HCT116 (cell line): ENCODE data around the gene ANKRD55. TPM values are rescaled to one million over a fixed set of nuclear protein-coding genes. Genes with fewer than 3 reads are reported as not detected.

Experiments
- ATAC-seq: fragments of 200-7000 bp; cut with Tn5 transposase; 2 replicates; pipeline ENCODE4 v1.9.1; 2020; ENCODE audit warnings: mild to moderate bottlenecking, moderate library complexity
- BruUV-seq: library from RNA; stranded (reverse); fragments of 400-500 nt; replicated peaks from 2 replicates; lab custom pipeline; 2021; lab: Mats Ljungman, UMichigan
- CTCF ChIA-PET: fragments of 300-600 bp; sonication (Branson Sonifier 250); formaldehyde crosslinking; loops from one replicate; lab custom pipeline; 2021; ENCODE audit warnings: antibody characterized with exemption; lab: Charles Lee
- POLR2A ChIA-PET: fragments of 300-600, 350-600 bp; sonication (Branson Sonifier 250); formaldehyde crosslinking; loops from one replicate; lab custom pipeline; 2021; ENCODE audit warnings: antibody characterized with exemption; lab: Charles Lee
- RAD21 ChIA-PET, 2 experiments: fragments of 300-600 bp; sonication (Branson Sonifier 250); formaldehyde crosslinking; loops; one replicate each; lab custom pipeline; 2023; ENCODE audit warnings: low total read pairs in 2 of 2; ENCODE audit not compliant: uncharacterized antibody in 2 of 2, unreplicated experiment in 2 of 2, low non-redundant PET in 1 of 2; lab: Charles Lee
- DNase-seq: peaks from one replicate; pipeline ENCODE4 v3.0.0-alpha.2; 2010; ENCODE audit warnings: low read depth, low spot score
- H2AFZ ChIP-seq: fragments of 200-600 bp; shearing (Covaris generic), sonication (generic); 2 replicates; pipeline ENCODE4 v1.6.1; 2017; ENCODE audit warnings: low read depth, mixed run types, mixed read lengths, antibody characterized with exemption, low read length; ENCODE audit not compliant: poor library complexity, severe bottlenecking
- H3K27ac ChIP-seq: 2 replicates; pipeline ENCODE4 v1.5.1; 2012; ENCODE audit warnings: low read depth, low read length
- H3K27me3 ChIP-seq: fragments of 200-600 bp; sonication (generic); 2 replicates; pipeline ENCODE4 v1.6.1; 2016; ENCODE audit warnings: mixed run types, low read length, mixed read lengths; ENCODE audit not compliant: insufficient read depth
- H3K36me3 ChIP-seq, 2 experiments: fragments of 200-500 bp in 1 of 2; fragments of 200-600 bp in 1 of 2; sonication (Bioruptor generic) in 1 of 2; sonication (generic) in 1 of 2; 2 replicates each; pipeline versions ENCODE4 v1.5.1 to v1.6.1; 2014 to 2016; ENCODE audit warnings: low read length in 2 of 2, inconsistent platforms in 1 of 2, mixed read lengths in 1 of 2, mixed run types in 1 of 2; ENCODE audit not compliant: insufficient read depth in 2 of 2, control insufficient read depth in 1 of 2
- H3K4me1 ChIP-seq, 2 experiments: fragments of 200-600 bp in 1 of 2; sonication (generic) in 1 of 2; 2 replicates each; pipeline versions ENCODE4 v1.5.1 to v1.6.1; 2012 to 2017; ENCODE audit warnings: low read length in 2 of 2, inconsistent platforms in 1 of 2, mild to moderate bottlenecking in 1 of 2, mixed read lengths in 1 of 2, mixed run types in 1 of 2, moderate library complexity in 1 of 2; ENCODE audit not compliant: insufficient read depth in 2 of 2, control insufficient read depth in 1 of 2
- H3K4me2 ChIP-seq: fragments of 200-600 bp; sonication (generic); 2 replicates; pipeline ENCODE4 v1.6.1; 2017; ENCODE audit warnings: mixed run types, low read length, mixed read lengths
- H3K4me3 ChIP-seq, 2 experiments: fragments of 200-600 bp in 1 of 2; sonication (generic) in 1 of 2; replicated peaks in 1 of 2; 2 replicates each; pipeline ENCODE4 v1.5.1; 2011 to 2016; ENCODE audit warnings: low read length in 2 of 2, control low read depth in 1 of 2, low read depth in 1 of 2, mild to moderate bottlenecking in 1 of 2, mixed read lengths in 1 of 2, mixed run types in 1 of 2
- H3K79me2 ChIP-seq: fragments of 200-600 bp; sonication (generic); 2 replicates; pipeline ENCODE4 v1.6.1; 2017; ENCODE audit warnings: mild to moderate bottlenecking, mixed run types, low read length, moderate library complexity, mixed read lengths; ENCODE audit not compliant: insufficient read depth
- H3K9ac ChIP-seq: fragments of 200-600 bp; sonication (generic); 2 replicates; pipeline ENCODE4 v1.6.1; 2016; ENCODE audit warnings: low read length, mixed read lengths
- H3K9me2 ChIP-seq: fragments of 200-600 bp; sonication (generic), shearing (Covaris generic); 2 replicates; pipeline ENCODE4 v1.6.1; 2017; ENCODE audit warnings: mixed run types, mild to moderate bottlenecking, moderate library complexity; ENCODE audit not compliant: insufficient read depth
- H3K9me3 ChIP-seq, 2 experiments: fragments of 200-500 bp in 1 of 2; fragments of 200-600 bp in 1 of 2; sonication (Bioruptor generic) in 1 of 2; sonication (generic) in 1 of 2; 2 replicates each; pipeline ENCODE4 v1.6.1; 2014 to 2017; ENCODE audit warnings: low read length in 2 of 2, mixed read lengths in 2 of 2, inconsistent platforms in 1 of 2, low read depth in 1 of 2, mild to moderate bottlenecking in 1 of 2, mixed run types in 1 of 2, moderate library complexity in 1 of 2; ENCODE audit not compliant: control insufficient read depth in 1 of 2, insufficient read depth in 1 of 2
- H4K20me1 ChIP-seq: fragments of 200-600 bp; sonication (generic), shearing (Covaris generic); 2 replicates; pipeline ENCODE4 v1.6.1; 2017; ENCODE audit warnings: mixed run types, mild to moderate bottlenecking, moderate library complexity; ENCODE audit not compliant: insufficient read depth
- CBX3 ChIP-seq: IDR thresholded peaks from 2 replicates; pipeline ENCODE4 v1.6.1; 2012; ENCODE audit warnings: low read depth
- CEBPB ChIP-seq: IDR thresholded peaks from 2 replicates; pipeline ENCODE4 v1.6.1; 2012; ENCODE audit warnings: low read depth
- CTCF ChIP-seq, 3 experiments: fragments of 200-600 bp in 1 of 3; sonication (generic) in 1 of 3; IDR thresholded peaks in 2 of 3; conservative IDR thresholded peaks in 1 of 3; 2 replicates each; pipeline ENCODE4 v1.5.1; 2012 to 2017; ENCODE audit warnings: low read depth in 2 of 3, low read length in 2 of 3, antibody characterized with exemption in 1 of 3, borderline replicate concordance in 1 of 3, control low read depth in 1 of 3, mild to moderate bottlenecking in 1 of 3, mixed read lengths in 1 of 3, mixed run types in 1 of 3, moderate library complexity in 1 of 3; ENCODE audit not compliant: insufficient read depth in 1 of 3
- EGR1 ChIP-seq: IDR thresholded peaks from 2 replicates; pipeline ENCODE4 v1.6.1; 2012; ENCODE audit warnings: low read depth
- EZH2 ChIP-seq: fragments of 200-600 bp; sonication (generic); IDR thresholded peaks from 2 replicates; pipeline ENCODE4 v1.6.1; 2017; ENCODE audit warnings: antibody characterized with exemption, mixed run types
- EZH2phosphoT487 ChIP-seq: fragments of 200-600 bp; IDR thresholded peaks from 2 replicates; pipeline ENCODE4 v1.6.1; 2018; ENCODE audit warnings: antibody characterized with exemption, borderline replicate concordance
- FOSL1 ChIP-seq: IDR thresholded peaks from 2 replicates; pipeline ENCODE4 v1.6.1; 2012; ENCODE audit warnings: low read depth
- JUND ChIP-seq: IDR thresholded peaks from 2 replicates; pipeline ENCODE4 v1.6.1; 2012
- MAX ChIP-seq: IDR thresholded peaks from 2 replicates; pipeline ENCODE4 v1.6.1; 2012
- POLR2A ChIP-seq: IDR thresholded peaks from 2 replicates; pipeline ENCODE4 v1.7.0; 2011; ENCODE audit warnings: borderline replicate concordance; ENCODE audit not compliant: insufficient read depth, insufficient read length; ENCODE audit errors: extremely low read depth
- REST ChIP-seq: IDR thresholded peaks from 2 replicates; pipeline ENCODE4 v1.6.1; 2012; ENCODE audit warnings: low read depth
- SIN3A ChIP-seq: IDR thresholded peaks from 2 replicates; pipeline ENCODE4 v1.6.1; 2012; ENCODE audit warnings: low read depth
- SRF ChIP-seq: IDR thresholded peaks from 2 replicates; pipeline ENCODE4 v1.6.1; 2012; ENCODE audit warnings: low read depth
- TCF7L2 ChIP-seq: IDR thresholded peaks from 2 replicates; pipeline ENCODE4 v1.7.0; 2011; ENCODE audit warnings: borderline replicate concordance, inconsistent platforms; ENCODE audit not compliant: insufficient read depth, insufficient read length; ENCODE audit errors: extremely low read depth
- ZFX ChIP-seq: fragments of 450-650 bp; IDR thresholded peaks from 2 replicates; pipeline ENCODE4 v1.6.1; 2017
- intact Hi-C: fragments of 100-400 bp; cut with micrococcal nuclease; formaldehyde crosslinking; loops from 2 replicates; pipeline ENCODE4 v1.10.0; 2022
- total RNA-seq: library from RNA; stranded (reverse); gene quantifications from one replicate; pipeline ENCODE4 v1.2.1, GENCODE V29; 2021; ENCODE audit not compliant: unreplicated experiment
- TF ChIP-seq, protein P1 (sequence below): IDR thresholded peaks from 2 replicates; pipeline ENCODE4 v1.6.1; 2011; ENCODE audit warnings: mild to moderate bottlenecking, low read length, moderate library complexity; ENCODE audit not compliant: insufficient replicate concordance; ENCODE audit errors: extremely low read depth
- TF ChIP-seq, protein P2 (sequence below): IDR thresholded peaks from 2 replicates; pipeline ENCODE4 v1.6.1; 2012

ANKRD55 gene
- total RNA-seq, 1 experiment from 2014 or later = not detected

- Histone ChIP-seq H2AFZ (no peak overlapping the region), H3K9me3 (no peaks in the 10 kb centered on the region; a peak in 1 of 4 replicates), H3K9ac (no peak overlapping the region), H4K20me1 (no peaks in the 10 kb centered on the region), H3K4me2 (no peak overlapping the region), H3K4me1 (peaks cover 18 to 20% of the 10 kb centered on the region in 2 experiments), H3K79me2 (no peaks in the 10 kb centered on the region), H3K4me3 (no peak overlapping the region), H3K9me2 (no peaks in the 10 kb centered on the region), H3K27me3 (no peaks in the 10 kb centered on the region), H3K36me3 (no peaks in the 10 kb centered on the region), H3K27ac (no peak overlapping the region)
- POLR2A ChIA-PET = no interaction called here
- ATAC-seq (no peak), DNase-seq (no peak)
- BruUV-seq = no TSS peak
- no peak for TF ChIP-seq ZFX
- no peak for TF ChIP-seq EZH2phosphoT487
- TF ChIP-seq CEBPB = no peak
- no peak for TF ChIP-seq POLR2A
- no peak for TF ChIP-seq EZH2
- no peak for TF ChIP-seq EGR1
- TF ChIP-seq SRF = no peak
- no peak for TF ChIP-seq TCF7L2
- no peak for TF ChIP-seq CTCF (IDR thresholded peaks at IDR 0.05 in 2 of 3, conservative IDR thresholded peaks at IDR 0.05 in 1 of 3; ENCODE audit: borderline replicate concordance in 1 of 3, insufficient read depth in 1 of 3, low read depth in 2 of 3, low read length in 2 of 3)
- TF ChIP-seq, protein P1, sequence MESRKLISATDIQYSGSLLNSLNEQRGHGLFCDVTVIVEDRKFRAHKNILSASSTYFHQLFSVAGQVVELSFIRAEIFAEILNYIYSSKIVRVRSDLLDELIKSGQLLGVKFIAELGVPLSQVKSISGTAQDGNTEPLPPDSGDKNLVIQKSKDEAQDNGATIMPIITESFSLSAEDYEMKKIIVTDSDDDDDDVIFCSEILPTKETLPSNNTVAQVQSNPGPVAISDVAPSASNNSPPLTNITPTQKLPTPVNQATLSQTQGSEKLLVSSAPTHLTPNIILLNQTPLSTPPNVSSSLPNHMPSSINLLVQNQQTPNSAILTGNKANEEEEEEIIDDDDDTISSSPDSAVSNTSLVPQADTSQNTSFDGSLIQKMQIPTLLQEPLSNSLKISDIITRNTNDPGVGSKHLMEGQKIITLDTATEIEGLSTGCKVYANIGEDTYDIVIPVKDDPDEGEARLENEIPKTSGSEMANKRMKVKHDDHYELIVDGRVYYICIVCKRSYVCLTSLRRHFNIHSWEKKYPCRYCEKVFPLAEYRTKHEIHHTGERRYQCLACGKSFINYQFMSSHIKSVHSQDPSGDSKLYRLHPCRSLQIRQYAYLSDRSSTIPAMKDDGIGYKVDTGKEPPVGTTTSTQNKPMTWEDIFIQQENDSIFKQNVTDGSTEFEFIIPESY = no peak
- no peak for TF ChIP-seq SIN3A
- TF ChIP-seq JUND = no peak
- TF ChIP-seq, protein P2, sequence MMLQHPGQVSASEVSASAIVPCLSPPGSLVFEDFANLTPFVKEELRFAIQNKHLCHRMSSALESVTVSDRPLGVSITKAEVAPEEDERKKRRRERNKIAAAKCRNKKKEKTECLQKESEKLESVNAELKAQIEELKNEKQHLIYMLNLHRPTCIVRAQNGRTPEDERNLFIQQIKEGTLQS = no peak
- TF ChIP-seq REST = no peak
- TF ChIP-seq MAX = no peak
- TF ChIP-seq FOSL1 = no peak
- TF ChIP-seq CBX3 = no peak
- RAD21 ChIA-PET = no interaction called here
- intact Hi-C loops = no loop called here
- CTCF ChIA-PET = no interaction called here
Measured at GRCh38 chr5:56054666-56055065, 178.5 kb downstream of the ANKRD55 start.
